GM13977 (cell line): ENCODE results near the gene CDX2.

Source experiments
- DNase-seq: peaks from one replicate; pipeline ENCODE4 v3.0.0; 2012; ENCODE audit warnings: low spot score
- CTCF ChIP-seq: IDR thresholded peaks from 2 replicates; pipeline ENCODE4 v1.5.1; 2012; ENCODE audit warnings: mild to moderate bottlenecking, control low read depth; ENCODE audit not compliant: insufficient read depth; ENCODE audit errors: extremely low read depth, missing control alignments
- in situ Hi-C: fragments of 300-500 bp; cut with MboI; formaldehyde crosslinking; loops from one replicate; pipeline ENCODE4 v1.12.0; 2022; ENCODE audit warnings: low sequenced_read_pairs, low pct_unique_long_range_greater_than_20kb, mixed read lengths, inconsistent platforms; ENCODE audit not compliant: unreplicated experiment

The CDX2 gene

DNA sequence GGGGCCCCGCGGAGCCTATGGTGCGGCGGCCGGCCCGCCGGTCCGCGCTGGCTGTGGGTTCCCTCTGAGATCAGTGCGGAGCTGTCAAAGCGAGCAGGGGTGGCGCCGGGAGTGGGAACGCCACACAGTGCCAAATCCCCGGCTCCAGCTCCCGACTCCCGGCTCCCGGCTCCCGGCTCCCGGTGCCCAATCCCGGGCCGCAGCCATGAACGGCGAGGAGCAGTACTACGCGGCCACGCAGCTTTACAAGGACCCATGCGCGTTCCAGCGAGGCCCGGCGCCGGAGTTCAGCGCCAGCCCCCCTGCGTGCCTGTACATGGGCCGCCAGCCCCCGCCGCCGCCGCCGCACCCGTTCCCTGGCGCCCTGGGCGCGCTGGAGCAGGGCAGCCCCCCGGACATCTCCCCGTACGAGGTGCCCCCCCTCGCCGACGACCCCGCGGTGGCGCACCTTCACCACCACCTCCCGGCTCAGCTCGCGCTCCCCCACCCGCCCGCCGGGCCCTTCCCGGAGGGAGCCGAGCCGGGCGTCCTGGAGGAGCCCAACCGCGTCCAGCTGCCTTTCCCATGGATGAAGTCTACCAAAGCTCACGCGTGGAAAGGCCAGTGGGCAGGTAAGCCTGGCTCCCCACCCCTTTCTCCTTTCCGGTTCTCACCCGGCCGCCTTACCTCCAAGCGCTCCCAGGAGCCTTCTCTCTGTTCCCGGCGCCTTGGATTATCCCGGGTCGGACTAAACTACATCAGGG is 49.0 kb downstream of the CDX2 start, which contains the start of gene PDX1:
Gene PDX1, plus strand, starts transcription at position 67 of the 743 bp plus-strand sequence. Its CDS starts 139 bp downstream, at position 206.
- no peak for TF ChIP-seq CTCF
- in situ Hi-C loops: no loop called here
- DNase-seq: peak; percentile 33

DNA sequence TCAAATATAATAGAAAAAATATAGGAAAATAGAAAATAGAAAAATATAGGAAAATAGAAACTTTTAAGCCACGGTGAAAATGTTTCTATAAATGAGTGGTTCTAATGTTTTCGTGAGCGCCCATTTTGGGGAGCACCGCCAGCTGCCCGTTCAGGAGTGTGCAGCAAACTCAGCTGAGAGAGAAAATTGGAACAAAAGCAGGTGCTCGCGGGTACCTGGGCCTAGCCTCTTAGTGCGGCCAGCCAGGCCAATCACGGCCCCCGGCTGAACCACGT is 49.5 kb downstream of the CDX2 start:
- peak; percentile 81 for DNase-seq
- in situ Hi-C loops: no loop called here
- TF ChIP-seq CTCF: no peak

- no peak for TF ChIP-seq CTCF
- in situ Hi-C loops: no loop called here
- DNase-seq: no peak
These were observed 50.0 kb downstream of the CDX2 start for GRCh38 chr13:27918918-27919658.

- in situ Hi-C loops: no loop called here
- peak; percentile 20 for DNase-seq
- no peak for TF ChIP-seq CTCF
These were observed 50.8 kb downstream of the CDX2 start for GRCh38 chr13:27918041-27918917.

- in situ Hi-C loops: no loop called here
- no peak for TF ChIP-seq CTCF
- DNase-seq: peak; percentile 21
These were observed 51.8 kb downstream of the CDX2 start for GRCh38 chr13:27917121-27917947.
